Measurements from ENCODE around the gene BCHE.

DNA sequence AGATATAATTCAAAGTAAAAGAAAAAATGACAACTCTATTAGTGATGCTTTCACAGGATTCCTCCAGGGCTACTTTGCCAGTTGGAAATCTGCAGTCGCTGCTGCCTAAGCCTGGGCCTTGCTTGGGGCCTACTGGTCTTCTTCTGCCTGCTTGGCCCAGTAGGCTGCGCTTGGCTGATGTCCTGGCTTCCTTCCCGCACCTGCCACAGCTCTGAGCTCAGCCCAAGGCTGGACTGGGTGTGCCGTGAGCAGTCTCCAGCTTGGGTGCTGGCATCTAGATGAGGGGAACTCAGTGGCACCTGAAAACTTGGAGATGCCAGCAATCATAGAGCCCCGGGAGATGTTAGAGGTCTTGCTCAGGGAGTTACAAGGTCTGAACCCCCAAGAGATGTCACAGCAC, 108.3 kb downstream of the BCHE start:
- TF ChIP-seq, protein P1, sequence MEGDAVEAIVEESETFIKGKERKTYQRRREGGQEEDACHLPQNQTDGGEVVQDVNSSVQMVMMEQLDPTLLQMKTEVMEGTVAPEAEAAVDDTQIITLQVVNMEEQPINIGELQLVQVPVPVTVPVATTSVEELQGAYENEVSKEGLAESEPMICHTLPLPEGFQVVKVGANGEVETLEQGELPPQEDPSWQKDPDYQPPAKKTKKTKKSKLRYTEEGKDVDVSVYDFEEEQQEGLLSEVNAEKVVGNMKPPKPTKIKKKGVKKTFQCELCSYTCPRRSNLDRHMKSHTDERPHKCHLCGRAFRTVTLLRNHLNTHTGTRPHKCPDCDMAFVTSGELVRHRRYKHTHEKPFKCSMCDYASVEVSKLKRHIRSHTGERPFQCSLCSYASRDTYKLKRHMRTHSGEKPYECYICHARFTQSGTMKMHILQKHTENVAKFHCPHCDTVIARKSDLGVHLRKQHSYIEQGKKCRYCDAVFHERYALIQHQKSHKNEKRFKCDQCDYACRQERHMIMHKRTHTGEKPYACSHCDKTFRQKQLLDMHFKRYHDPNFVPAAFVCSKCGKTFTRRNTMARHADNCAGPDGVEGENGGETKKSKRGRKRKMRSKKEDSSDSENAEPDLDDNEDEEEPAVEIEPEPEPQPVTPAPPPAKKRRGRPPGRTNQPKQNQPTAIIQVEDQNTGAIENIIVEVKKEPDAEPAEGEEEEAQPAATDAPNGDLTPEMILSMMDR (conservative IDR thresholded peaks at IDR 0.05 in 1 of 2, IDR thresholded peaks at IDR 0.05 in 1 of 2; ENCODE audit: low read depth in 1 of 2, low read length in 2 of 2): no peak
- TF ChIP-seq EZH2 (IDR thresholded peaks at IDR 0.05; ENCODE audit: low read length, missing control alignments): no peak

All from fibroblast of lung (primary cell).